ENCODE measurements around the gene UIMC1. TPM values are rescaled to one million over a fixed set of nuclear protein-coding genes. Genes with fewer than 3 reads are reported as not detected.

UIMC1 gene
- total RNA-seq, 3 donors from 2014 or later, result 51.7 to 64.2 (median 57.1) TPM

DNA sequence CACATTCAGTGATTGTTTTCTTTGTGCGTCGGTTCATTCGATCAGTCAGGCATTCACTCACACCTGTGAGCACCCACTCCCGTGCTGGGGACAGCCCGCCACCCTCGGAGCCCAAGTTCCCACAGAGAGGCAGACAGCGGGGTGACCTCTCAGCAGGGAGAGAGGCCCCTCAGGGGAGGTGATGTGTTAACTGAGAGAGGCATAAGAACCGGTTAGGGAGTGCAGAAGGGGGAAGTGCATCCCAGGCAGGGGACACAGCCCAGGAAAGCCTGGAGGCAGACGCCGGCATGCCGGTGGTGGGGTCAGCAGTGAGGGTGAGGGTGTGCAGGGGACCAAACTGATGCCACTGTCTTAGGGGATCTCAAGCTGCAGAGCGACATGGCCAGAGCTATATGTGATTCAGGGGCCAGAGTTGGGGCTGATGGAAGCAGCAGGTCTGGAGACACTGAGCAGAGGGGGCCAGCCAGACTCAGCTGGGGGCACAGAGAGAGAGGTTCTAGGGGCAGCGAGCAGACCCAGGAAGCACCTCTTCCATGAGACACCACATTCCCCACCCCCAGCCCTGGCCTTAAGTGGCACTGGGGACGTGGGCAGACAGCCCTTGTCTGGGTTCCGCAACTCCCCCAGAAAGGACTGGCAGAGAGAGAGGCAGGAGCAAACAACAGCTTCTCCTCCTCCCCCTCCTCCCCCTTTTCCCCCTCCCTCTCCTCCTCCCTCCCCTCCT, 143.4 kb downstream of the UIMC1 start:
- no peaks in the 10 kb centered on the region for H3K9me3 Mint-ChIP-seq
- no peak overlapping the region for H3K4me3 Mint-ChIP-seq
- peaks cover 50% of the 10 kb centered on the region for H3K27me3 Mint-ChIP-seq (ENCODE audit: low read depth)
- H3K36me3 Mint-ChIP-seq (ENCODE audit: insufficient read depth), result no peaks in the 10 kb centered on the region
- no peaks in the 10 kb centered on the region for H3K4me1 Mint-ChIP-seq (ENCODE audit: low read depth)
- ATAC-seq, result no peak
- no peak for DNase-seq

GRCh38 chr5:176862330-176862995, 144.1 kb downstream of the UIMC1 start:
- no peak for ATAC-seq
- H3K27me3 Mint-ChIP-seq (ENCODE audit: low read depth), result peaks cover 53% of the 10 kb centered on the region

DNA sequence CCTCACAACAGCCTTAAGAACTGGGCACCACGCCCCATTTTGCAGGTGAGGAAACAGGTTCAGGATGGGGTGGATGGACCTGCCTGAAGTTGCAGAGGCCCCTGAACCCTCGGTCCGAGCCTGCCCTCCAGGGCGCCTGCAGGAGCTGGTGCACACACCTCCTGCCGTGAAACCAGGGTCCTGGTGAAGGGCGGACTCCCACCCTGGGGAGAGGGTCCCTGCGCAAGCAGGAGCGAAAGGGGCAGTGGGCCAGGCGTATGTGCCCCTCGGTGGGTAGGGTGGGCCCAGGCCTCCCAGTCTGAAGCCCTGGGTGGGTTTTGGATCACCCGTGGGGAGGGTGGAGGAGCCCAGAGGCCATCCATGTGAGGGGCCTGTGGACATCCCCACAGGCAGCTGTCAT, 145.3 kb downstream of the UIMC1 start:
- Mint-ChIP-seq H3K4me3 (no peak overlapping the region), H3K4me1 (ENCODE audit: low read depth) (no peaks in the 10 kb centered on the region), H3K27me3 (ENCODE audit: low read depth) (peaks cover 51% of the 10 kb centered on the region), H3K9me3 (no peaks in the 10 kb centered on the region), H3K36me3 (ENCODE audit: insufficient read depth) (no peaks in the 10 kb centered on the region)
- DNase-seq, result no peak
- no peak for ATAC-seq

More at GRCh38 chr5:176862330-176862995, 144.1 kb downstream of the UIMC1 start:
- Mint-ChIP-seq H3K4me3 (no peak overlapping the region), H3K4me1 (ENCODE audit: low read depth) (no peaks in the 10 kb centered on the region), H3K9me3 (no peaks in the 10 kb centered on the region), H3K36me3 (ENCODE audit: insufficient read depth) (no peaks in the 10 kb centered on the region)
- DNase-seq, result no peak

DNA sequence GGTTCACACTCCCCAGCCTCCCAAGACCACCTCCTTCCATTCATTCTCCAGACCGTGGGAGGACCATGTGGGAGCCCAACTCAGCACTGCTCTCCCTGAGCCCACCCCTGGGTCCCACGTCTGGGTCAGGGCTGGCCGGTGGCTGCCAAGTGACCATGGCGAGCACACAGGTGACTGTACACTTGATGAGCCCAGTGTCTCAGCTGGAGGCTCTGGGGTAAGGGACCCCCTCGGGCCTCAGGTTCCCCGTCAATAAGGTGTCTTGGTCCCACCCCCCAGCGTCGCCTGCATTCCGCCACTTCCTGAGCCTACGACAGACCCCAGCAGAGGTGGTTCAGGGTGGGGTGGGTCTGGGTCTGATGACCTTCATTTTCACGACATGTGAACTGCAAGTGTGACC, 146.2 kb downstream of the UIMC1 start:
- DNase-seq (no peak), ATAC-seq (no peak)
- H3K9me3 Mint-ChIP-seq, result no peaks in the 10 kb centered on the region
- H3K4me1 Mint-ChIP-seq (ENCODE audit: low read depth), result no peaks in the 10 kb centered on the region
- H3K36me3 Mint-ChIP-seq (ENCODE audit: insufficient read depth), result no peaks in the 10 kb centered on the region
- peaks cover 44% of the 10 kb centered on the region for H3K27me3 Mint-ChIP-seq (ENCODE audit: low read depth)
- H3K4me3 Mint-ChIP-seq, result no peak overlapping the region

DNA sequence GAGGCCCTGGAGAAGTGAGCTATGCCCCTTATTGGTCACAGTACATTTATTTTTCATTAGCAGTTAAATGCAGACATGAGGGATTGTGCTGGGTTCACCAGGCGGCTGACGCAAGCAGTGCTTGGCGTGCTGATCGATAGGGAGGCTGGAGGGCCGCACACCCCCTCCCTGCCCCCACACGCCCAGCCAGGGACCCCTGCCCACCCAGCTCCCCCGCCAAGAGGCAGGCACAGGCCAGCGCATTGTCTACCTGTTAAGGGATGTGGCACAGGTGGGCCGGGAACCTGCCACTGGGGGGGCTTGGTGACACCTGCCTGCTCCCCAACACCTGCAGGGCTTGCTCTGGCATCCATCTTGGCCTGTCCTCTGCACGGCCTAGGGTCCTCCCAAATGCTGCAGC, 146.7 kb downstream of the UIMC1 start:
- Mint-ChIP-seq H3K9me3 (no peaks in the 10 kb centered on the region), H3K4me3 (no peak overlapping the region), H3K27me3 (ENCODE audit: low read depth) (peaks cover 39% of the 10 kb centered on the region), H3K4me1 (ENCODE audit: low read depth) (no peaks in the 10 kb centered on the region), H3K36me3 (ENCODE audit: insufficient read depth) (no peaks in the 10 kb centered on the region)
- DNase-seq, result no peak
- no peak for ATAC-seq

DNA sequence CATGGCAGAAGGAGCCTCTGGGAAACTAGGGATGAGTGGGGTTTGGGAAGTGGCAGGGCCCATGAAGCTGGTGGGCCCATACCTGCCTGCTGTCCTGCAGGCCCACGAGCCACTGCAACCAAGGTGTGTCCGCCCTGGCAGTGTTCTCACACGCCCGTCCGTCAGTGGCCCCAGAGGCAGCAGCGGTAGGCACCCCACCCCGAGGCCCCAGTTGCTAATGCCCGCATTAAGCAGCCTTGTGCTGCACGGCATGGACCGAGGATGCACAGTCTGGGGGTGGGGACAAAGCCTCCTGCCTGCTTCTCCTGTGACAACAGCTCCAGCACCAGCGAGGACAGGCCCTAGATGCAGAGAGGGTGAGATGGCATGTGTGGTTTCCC, 148.7 kb downstream of the UIMC1 start:
- H3K27me3 Mint-ChIP-seq (ENCODE audit: low read depth), result peaks cover 29% of the 10 kb centered on the region
- H3K4me3 Mint-ChIP-seq, result no peak overlapping the region
- no peaks in the 10 kb centered on the region for H3K9me3 Mint-ChIP-seq
- DNase-seq (no peak), ATAC-seq (no peak)
- H3K4me1 Mint-ChIP-seq (ENCODE audit: low read depth), result no peaks in the 10 kb centered on the region
- no peaks in the 10 kb centered on the region for H3K36me3 Mint-ChIP-seq (ENCODE audit: insufficient read depth)

- Mint-ChIP-seq H3K27me3 (ENCODE audit: low read depth) (peaks cover 24% of the 10 kb centered on the region), H3K4me3 (no peak overlapping the region), H3K4me1 (ENCODE audit: low read depth) (no peaks in the 10 kb centered on the region), H3K9me3 (no peaks in the 10 kb centered on the region), H3K36me3 (ENCODE audit: insufficient read depth) (no peaks in the 10 kb centered on the region)
- no peak for DNase-seq
- ATAC-seq, result no peak
Observed at GRCh38 chr5:176857216-176857893, 149.2 kb downstream of the UIMC1 start.

DNA sequence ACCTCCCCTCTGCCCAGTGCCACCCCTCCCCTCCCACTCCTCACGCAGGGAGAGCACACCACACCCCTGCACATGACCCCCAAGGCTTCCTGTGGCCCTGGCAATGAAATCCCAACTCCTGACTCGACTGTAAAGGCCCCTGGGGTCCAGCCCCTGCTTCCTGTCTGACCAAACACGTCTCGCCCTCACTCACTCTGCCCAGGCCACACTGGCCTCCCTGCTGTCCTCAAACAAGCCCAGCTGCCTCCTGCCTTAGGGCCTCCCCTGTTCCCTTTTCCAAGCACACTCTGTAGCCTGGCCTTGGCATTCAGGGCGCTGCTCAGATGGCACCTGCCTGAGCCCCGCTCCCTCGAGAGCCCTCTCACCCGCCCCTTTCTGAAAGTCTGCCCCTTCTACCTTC, 149.8 kb downstream of the UIMC1 start:
- Mint-ChIP-seq H3K9me3 (no peaks in the 10 kb centered on the region), H3K4me3 (no peak overlapping the region), H3K27me3 (ENCODE audit: low read depth) (peaks cover 24% of the 10 kb centered on the region), H3K4me1 (ENCODE audit: low read depth) (no peaks in the 10 kb centered on the region), H3K36me3 (ENCODE audit: insufficient read depth) (no peaks in the 10 kb centered on the region)
- DNase-seq, result no peak
- no peak for ATAC-seq

- DNase-seq (no peak), ATAC-seq (no peak)
- Mint-ChIP-seq H3K9me3 (no peaks in the 10 kb centered on the region), H3K36me3 (ENCODE audit: insufficient read depth) (no peaks in the 10 kb centered on the region), H3K27me3 (ENCODE audit: low read depth) (peaks cover 21% of the 10 kb centered on the region), H3K4me1 (ENCODE audit: low read depth) (no peaks in the 10 kb centered on the region), H3K4me3 (no peak overlapping the region)
Observed at GRCh38 chr5:176855598-176855997, 151.0 kb downstream of the UIMC1 start.

Other genes with a start within 250 kb of the UIMC1 start
- not detected for gene UNC5A, start 196.2 kb downstream of the UIMC1 start, total RNA-seq
- gene HK3, start 107.4 kb downstream of the UIMC1 start, total RNA-seq, result under 1 TPM in 2 of 3 donors, not detected in 1; 0.19 to 0.61 TPM
- 10 to 100 TPM; 18.7 to 21.7 (median 21.3) TPM for gene ZNF346, start 15.9 kb upstream of the UIMC1 start, total RNA-seq
- gene FGFR4, start 80.1 kb upstream of the UIMC1 start, total RNA-seq, result 1 to 10 TPM in 2 of 3 donors, under 1 TPM in 1; 0.98 to 3.5 (median 2.7) TPM
- 10 to 100 TPM; 59.3 to 71.6 (median 67.6) TPM for gene NSD1, start 127.0 kb upstream of the UIMC1 start, total RNA-seq